ENCODE data around the gene ADAM12. TPM values are rescaled to one million over a fixed set of nuclear protein-coding genes. Genes with fewer than 3 reads are reported as not detected.
A peak's percentile ranks its signal among the peaks of the same experiment; 100 is the strongest.

Gene ADAM12
- total RNA-seq, 1 donor from 2014 or later = 0.98 TPM

DNA sequence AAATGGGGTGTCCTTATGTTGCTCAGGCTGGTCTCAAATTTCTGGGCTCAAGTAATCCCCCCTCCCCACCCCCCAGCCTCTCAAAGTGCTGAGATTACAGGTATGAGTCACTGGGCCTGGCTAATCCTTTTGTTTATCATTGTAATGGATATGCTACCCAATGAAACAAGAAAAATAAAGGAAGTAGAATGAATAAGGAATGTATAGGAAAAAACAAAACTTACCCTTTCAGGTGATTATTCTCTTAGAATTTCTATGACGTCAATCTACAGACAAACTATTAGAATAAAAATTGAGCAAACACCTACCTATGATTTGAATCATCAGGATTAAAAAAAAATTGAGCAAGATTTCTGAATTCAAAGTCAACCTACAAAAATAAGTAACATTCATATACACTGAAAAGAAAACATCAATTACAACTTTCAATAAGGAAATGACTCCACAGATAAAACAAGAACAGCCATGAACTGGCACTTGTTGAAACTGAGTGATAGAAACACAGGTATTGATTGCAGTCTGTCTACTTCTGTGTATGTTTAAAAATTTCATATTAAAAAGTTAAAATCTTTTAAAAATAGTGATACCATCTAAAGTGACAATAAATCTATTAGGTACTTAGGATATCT, 12.2 kb downstream of the ADAM12 start:
- TF ChIP-seq, protein P1, sequence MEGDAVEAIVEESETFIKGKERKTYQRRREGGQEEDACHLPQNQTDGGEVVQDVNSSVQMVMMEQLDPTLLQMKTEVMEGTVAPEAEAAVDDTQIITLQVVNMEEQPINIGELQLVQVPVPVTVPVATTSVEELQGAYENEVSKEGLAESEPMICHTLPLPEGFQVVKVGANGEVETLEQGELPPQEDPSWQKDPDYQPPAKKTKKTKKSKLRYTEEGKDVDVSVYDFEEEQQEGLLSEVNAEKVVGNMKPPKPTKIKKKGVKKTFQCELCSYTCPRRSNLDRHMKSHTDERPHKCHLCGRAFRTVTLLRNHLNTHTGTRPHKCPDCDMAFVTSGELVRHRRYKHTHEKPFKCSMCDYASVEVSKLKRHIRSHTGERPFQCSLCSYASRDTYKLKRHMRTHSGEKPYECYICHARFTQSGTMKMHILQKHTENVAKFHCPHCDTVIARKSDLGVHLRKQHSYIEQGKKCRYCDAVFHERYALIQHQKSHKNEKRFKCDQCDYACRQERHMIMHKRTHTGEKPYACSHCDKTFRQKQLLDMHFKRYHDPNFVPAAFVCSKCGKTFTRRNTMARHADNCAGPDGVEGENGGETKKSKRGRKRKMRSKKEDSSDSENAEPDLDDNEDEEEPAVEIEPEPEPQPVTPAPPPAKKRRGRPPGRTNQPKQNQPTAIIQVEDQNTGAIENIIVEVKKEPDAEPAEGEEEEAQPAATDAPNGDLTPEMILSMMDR (IDR thresholded peaks at IDR 0.05) = no peak
- no peak overlapping the region for H3K27ac ChIP-seq
- DNase-seq = no peak
- H3K4me3 ChIP-seq = no peak overlapping the region
- no peaks in the 10 kb centered on the region for H3K9me3 ChIP-seq
- no peaks in the 10 kb centered on the region for H3K4me1 ChIP-seq
- intact Hi-C loops (cut with DNase I) = no loop called here
- H3K27me3 ChIP-seq = no peaks in the 10 kb centered on the region
- H3K36me3 ChIP-seq = no peaks in the 10 kb centered on the region
- ATAC-seq = no peak

DNA sequence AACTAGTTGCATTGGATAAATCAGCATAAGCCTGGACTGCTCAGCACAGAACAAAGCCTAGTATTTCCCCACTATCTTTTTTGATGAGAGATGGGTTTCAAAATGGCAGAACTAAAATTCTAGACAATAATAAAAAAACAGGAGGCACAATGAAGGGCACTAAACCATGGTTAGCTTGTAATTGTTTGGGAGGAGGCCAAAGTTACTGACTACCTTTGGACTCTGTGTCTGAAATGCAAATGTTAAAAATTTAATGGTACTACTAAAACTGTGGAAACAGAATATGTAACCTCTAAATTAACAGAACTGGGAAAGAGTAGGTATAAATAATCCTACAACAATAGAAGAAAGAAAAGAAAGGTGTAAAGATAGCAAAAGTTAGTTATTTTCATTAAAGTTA, 13.0 kb downstream of the ADAM12 start:
- ATAC-seq = no peak
- intact Hi-C loops (cut with DNase I) = no loop called here
- Histone ChIP-seq H3K9me3 (no peaks in the 10 kb centered on the region), H3K4me3 (no peak overlapping the region), H3K36me3 (no peaks in the 10 kb centered on the region), H3K4me1 (no peaks in the 10 kb centered on the region), H3K27ac (no peak overlapping the region), H3K27me3 (no peaks in the 10 kb centered on the region)
- TF ChIP-seq, protein P1 (IDR thresholded peaks at IDR 0.05) = no peak
- no peak for DNase-seq

DNA sequence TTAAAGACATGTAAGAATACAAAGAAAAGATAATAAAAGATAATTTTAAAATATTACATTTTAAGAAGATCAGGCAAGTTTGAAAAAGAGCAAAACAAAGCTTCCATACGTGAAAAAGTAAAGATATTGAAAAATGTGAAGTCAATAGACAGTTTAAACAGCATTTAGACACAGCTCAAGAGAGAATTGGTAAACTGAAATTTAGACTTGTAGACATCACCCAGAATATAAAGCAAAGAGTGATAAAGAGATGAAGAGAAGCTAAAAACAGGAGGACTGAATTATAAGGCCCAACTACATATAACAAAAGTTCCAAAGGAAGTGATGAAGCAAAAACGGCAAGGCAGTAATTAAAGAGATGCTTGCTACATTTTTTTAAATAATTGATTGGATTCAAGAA, 13.8 kb downstream of the ADAM12 start:
- TF ChIP-seq, protein P1 (IDR thresholded peaks at IDR 0.05) = no peak
- no peak for DNase-seq
- intact Hi-C loops (cut with DNase I) = no loop called here
- no peak overlapping the region for H3K4me3 ChIP-seq
- no peak overlapping the region for H3K27ac ChIP-seq
- no peaks in the 10 kb centered on the region for H3K36me3 ChIP-seq
- H3K9me3 ChIP-seq = no peaks in the 10 kb centered on the region
- H3K4me1 ChIP-seq = no peaks in the 10 kb centered on the region
- no peak for ATAC-seq
- no peaks in the 10 kb centered on the region for H3K27me3 ChIP-seq

DNA sequence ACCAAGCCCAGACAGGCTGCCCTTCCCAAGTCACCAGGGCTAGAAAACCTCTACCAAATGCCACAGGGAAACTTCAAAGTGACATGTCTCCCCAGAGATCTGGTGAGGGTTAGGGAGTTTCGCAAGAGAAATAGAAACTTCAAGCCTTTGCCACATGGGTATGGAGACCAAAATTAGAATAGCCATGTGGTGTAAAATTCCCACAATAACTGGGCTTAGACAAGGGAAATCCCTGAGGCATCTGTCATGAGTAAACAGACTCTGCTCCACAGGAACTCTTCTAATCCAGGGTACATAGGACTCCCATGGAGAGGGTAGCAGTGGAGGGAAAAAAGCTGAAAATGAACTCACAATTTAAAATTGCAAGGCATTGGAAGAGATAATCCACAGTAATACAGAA, 14.3 kb downstream of the ADAM12 start:
- TF ChIP-seq, protein P1 (IDR thresholded peaks at IDR 0.05) = no peak
- intact Hi-C loops (cut with DNase I) = no loop called here
- Histone ChIP-seq H3K36me3 (no peaks in the 10 kb centered on the region), H3K27me3 (no peaks in the 10 kb centered on the region), H3K4me1 (no peaks in the 10 kb centered on the region), H3K9me3 (no peaks in the 10 kb centered on the region), H3K4me3 (no peak overlapping the region), H3K27ac (no peak overlapping the region)
- DNase-seq (no peak), ATAC-seq (no peak)

DNA sequence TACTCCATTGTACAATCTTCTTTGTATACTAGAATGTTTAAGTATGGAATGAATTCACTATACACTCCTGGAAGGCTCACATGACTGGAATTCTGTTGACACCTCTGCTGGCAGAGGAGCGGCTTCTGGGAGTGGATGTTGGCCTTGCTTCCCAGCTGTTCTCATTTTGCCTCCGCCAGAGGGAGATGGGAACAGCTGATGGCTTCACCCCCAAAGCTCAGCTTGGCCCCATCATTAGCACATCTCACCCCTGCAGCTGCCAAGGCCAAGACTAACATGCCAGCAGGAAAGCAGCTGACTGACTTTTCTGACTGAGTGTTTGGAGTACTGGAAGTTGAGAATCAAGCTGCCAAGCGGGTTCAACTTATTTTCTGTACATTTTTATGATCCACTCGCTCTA, 15.1 kb downstream of the ADAM12 start:
- Histone ChIP-seq H3K4me3 (no peak overlapping the region), H3K9me3 (no peaks in the 10 kb centered on the region), H3K27me3 (no peaks in the 10 kb centered on the region), H3K27ac (no peak overlapping the region), H3K36me3 (no peaks in the 10 kb centered on the region), H3K4me1 (no peaks in the 10 kb centered on the region)
- intact Hi-C loops (cut with DNase I) = no loop called here
- TF ChIP-seq, protein P1 (IDR thresholded peaks at IDR 0.05) = no peak
- ATAC-seq = peak; percentile 59
- no peak for DNase-seq

DNA sequence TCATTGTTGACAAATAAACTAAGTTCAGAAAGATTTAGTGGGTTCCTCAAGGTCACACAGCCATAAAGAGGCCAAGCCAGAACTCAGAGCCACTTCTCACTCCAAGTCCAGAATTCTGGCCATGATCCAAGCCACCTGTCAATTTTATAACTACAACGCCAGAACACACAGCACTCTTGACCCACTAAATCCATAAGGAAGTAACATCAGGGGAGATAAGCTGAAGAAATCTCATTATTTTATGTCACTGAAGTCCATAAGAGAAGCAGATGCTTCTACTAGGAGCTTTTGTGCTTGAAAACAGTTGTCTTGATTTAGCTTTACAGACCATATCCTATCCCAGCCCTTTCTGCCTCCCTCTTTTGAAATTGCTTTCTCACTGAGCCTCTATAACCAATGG, 15.9 kb downstream of the ADAM12 start:
- Histone ChIP-seq H3K27me3 (no peaks in the 10 kb centered on the region), H3K36me3 (no peaks in the 10 kb centered on the region), H3K27ac (no peak overlapping the region), H3K4me1 (no peaks in the 10 kb centered on the region), H3K9me3 (no peaks in the 10 kb centered on the region), H3K4me3 (no peak overlapping the region)
- DNase-seq (no peak), ATAC-seq (no peak)
- TF ChIP-seq, protein P1 (IDR thresholded peaks at IDR 0.05) = no peak
- intact Hi-C loops (cut with DNase I) = no loop called here

Data from upper lobe of right lung (tissue), 1 donor.